ENCODE data around the gene MCCC1. TPM values are rescaled to one million over a fixed set of nuclear protein-coding genes. Genes with fewer than 3 reads are reported as not detected.

Gene MCCC1
- total RNA-seq, 1 experiment from 2014 or later, result 12.6 TPM

DNA sequence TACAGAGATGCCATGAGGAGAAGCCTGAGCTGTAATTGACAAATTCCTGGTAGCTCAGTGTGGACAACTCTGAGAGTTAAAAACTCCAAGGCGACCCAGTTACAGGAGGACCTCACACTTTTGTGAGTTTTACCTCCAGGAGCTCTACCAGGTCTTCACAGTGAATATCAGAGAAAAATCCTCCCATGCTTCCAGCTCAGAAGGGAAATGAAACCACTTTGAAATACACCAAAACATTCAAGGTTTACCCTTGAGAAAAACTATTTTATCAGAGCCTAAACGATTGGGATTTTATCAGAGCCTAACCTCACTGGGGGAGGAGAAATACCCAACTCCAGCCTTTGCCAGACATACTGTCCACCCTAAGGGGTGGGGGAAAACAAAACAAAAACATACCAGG, 52.4 kb downstream of the MCCC1 start:
- Histone ChIP-seq H4K20me1 (ENCODE audit: insufficient read depth) (no peaks in the 10 kb centered on the region), H2AFZ (ENCODE audit: low read depth, low read length, poor library complexity, severe bottlenecking) (no peak overlapping the region), H3K36me3 (ENCODE audit: control insufficient read depth in 1 of 2, insufficient read depth in 2 of 2, low read length in 2 of 2) (peaks cover 0 to 14% of the 10 kb centered on the region in 2 experiments; a peak in 1 of 4 replicates), H3K79me2 (ENCODE audit: insufficient read depth, low read length) (no peaks in the 10 kb centered on the region), H3K27me3 (ENCODE audit: insufficient read depth, low read length) (no peaks in the 10 kb centered on the region), H3K27ac (ENCODE audit: low read depth, low read length) (no peak overlapping the region), H3K4me2 (ENCODE audit: low read length) (no peak overlapping the region), H3K4me3 (replicated peaks in 1 of 2; ENCODE audit: low read depth in 1 of 2, low read length in 2 of 2) (no peak overlapping the region), H3K4me1 (ENCODE audit: control insufficient read depth in 1 of 2, insufficient read depth in 2 of 2, low read length in 2 of 2) (no peaks in the 10 kb centered on the region), H3K9me3 (ENCODE audit: control insufficient read depth in 1 of 2, insufficient read depth in 1 of 2, low read depth in 1 of 2, low read length in 2 of 2) (no peaks in the 10 kb centered on the region), H3K9me2 (ENCODE audit: insufficient read depth) (no peaks in the 10 kb centered on the region), H3K9ac (ENCODE audit: low read length) (no peak overlapping the region)
- no peak for ATAC-seq
- intact Hi-C loops (cut with micrococcal nuclease), result no loop called here
- ChIA-PET CTCF (no interaction called here), POLR2A (no interaction called here), RAD21 (ENCODE audit: low non-redundant PET in 1 of 2, low total read pairs in 2 of 2, uncharacterized antibody in 2 of 2, unreplicated experiment in 2 of 2) (no interaction called here)
- TF ChIP-seq JUND (IDR thresholded peaks at IDR 0.05) (no peak), POLR2AphosphoS5 (IDR thresholded peaks at IDR 0.05; ENCODE audit: low read depth, low read length) (no peak), SP1 (IDR thresholded peaks at IDR 0.05; ENCODE audit: low read depth) (no peak), ELF1 (IDR thresholded peaks at IDR 0.05; ENCODE audit: borderline replicate concordance, low read depth) (no peak), FOSL1 (IDR thresholded peaks at IDR 0.05; ENCODE audit: low read depth) (no peak), ZNF274 (IDR thresholded peaks at IDR 0.05; ENCODE audit: low read depth, low read length) (no peak), EGR1 (IDR thresholded peaks at IDR 0.05; ENCODE audit: low read depth) (no peak), RAD21 (IDR thresholded peaks at IDR 0.05; ENCODE audit: low read depth) (no peak), CEBPB (IDR thresholded peaks at IDR 0.05; ENCODE audit: low read depth) (no peak), SRF (IDR thresholded peaks at IDR 0.05; ENCODE audit: low read depth) (no peak), ZFX (IDR thresholded peaks at IDR 0.05) (no peak), EZH2phosphoT487 (IDR thresholded peaks at IDR 0.05; ENCODE audit: borderline replicate concordance) (no peak), TCF7L2 (IDR thresholded peaks at IDR 0.05; ENCODE audit: borderline replicate concordance, extremely low read depth, insufficient read depth, insufficient read length) (no peak), SIN3A (IDR thresholded peaks at IDR 0.05; ENCODE audit: low read depth) (no peak), CBX3 (IDR thresholded peaks at IDR 0.05; ENCODE audit: low read depth) (no peak)
- TF ChIP-seq, protein P1, sequence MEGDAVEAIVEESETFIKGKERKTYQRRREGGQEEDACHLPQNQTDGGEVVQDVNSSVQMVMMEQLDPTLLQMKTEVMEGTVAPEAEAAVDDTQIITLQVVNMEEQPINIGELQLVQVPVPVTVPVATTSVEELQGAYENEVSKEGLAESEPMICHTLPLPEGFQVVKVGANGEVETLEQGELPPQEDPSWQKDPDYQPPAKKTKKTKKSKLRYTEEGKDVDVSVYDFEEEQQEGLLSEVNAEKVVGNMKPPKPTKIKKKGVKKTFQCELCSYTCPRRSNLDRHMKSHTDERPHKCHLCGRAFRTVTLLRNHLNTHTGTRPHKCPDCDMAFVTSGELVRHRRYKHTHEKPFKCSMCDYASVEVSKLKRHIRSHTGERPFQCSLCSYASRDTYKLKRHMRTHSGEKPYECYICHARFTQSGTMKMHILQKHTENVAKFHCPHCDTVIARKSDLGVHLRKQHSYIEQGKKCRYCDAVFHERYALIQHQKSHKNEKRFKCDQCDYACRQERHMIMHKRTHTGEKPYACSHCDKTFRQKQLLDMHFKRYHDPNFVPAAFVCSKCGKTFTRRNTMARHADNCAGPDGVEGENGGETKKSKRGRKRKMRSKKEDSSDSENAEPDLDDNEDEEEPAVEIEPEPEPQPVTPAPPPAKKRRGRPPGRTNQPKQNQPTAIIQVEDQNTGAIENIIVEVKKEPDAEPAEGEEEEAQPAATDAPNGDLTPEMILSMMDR (IDR thresholded peaks at IDR 0.05 in 2 of 3, conservative IDR thresholded peaks at IDR 0.05 in 1 of 3; ENCODE audit: borderline replicate concordance in 1 of 3, insufficient read depth in 1 of 3, low read depth in 2 of 3, low read length in 2 of 3), result no peak
- TF ChIP-seq, protein P2, sequence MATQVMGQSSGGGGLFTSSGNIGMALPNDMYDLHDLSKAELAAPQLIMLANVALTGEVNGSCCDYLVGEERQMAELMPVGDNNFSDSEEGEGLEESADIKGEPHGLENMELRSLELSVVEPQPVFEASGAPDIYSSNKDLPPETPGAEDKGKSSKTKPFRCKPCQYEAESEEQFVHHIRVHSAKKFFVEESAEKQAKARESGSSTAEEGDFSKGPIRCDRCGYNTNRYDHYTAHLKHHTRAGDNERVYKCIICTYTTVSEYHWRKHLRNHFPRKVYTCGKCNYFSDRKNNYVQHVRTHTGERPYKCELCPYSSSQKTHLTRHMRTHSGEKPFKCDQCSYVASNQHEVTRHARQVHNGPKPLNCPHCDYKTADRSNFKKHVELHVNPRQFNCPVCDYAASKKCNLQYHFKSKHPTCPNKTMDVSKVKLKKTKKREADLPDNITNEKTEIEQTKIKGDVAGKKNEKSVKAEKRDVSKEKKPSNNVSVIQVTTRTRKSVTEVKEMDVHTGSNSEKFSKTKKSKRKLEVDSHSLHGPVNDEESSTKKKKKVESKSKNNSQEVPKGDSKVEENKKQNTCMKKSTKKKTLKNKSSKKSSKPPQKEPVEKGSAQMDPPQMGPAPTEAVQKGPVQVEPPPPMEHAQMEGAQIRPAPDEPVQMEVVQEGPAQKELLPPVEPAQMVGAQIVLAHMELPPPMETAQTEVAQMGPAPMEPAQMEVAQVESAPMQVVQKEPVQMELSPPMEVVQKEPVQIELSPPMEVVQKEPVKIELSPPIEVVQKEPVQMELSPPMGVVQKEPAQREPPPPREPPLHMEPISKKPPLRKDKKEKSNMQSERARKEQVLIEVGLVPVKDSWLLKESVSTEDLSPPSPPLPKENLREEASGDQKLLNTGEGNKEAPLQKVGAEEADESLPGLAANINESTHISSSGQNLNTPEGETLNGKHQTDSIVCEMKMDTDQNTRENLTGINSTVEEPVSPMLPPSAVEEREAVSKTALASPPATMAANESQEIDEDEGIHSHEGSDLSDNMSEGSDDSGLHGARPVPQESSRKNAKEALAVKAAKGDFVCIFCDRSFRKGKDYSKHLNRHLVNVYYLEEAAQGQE (IDR thresholded peaks at IDR 0.05; ENCODE audit: low read depth), result no peak
- TF ChIP-seq, protein P3, sequence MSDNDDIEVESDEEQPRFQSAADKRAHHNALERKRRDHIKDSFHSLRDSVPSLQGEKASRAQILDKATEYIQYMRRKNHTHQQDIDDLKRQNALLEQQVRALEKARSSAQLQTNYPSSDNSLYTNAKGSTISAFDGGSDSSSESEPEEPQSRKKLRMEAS (IDR thresholded peaks at IDR 0.05), result no peak
- TF ChIP-seq, protein P4, sequence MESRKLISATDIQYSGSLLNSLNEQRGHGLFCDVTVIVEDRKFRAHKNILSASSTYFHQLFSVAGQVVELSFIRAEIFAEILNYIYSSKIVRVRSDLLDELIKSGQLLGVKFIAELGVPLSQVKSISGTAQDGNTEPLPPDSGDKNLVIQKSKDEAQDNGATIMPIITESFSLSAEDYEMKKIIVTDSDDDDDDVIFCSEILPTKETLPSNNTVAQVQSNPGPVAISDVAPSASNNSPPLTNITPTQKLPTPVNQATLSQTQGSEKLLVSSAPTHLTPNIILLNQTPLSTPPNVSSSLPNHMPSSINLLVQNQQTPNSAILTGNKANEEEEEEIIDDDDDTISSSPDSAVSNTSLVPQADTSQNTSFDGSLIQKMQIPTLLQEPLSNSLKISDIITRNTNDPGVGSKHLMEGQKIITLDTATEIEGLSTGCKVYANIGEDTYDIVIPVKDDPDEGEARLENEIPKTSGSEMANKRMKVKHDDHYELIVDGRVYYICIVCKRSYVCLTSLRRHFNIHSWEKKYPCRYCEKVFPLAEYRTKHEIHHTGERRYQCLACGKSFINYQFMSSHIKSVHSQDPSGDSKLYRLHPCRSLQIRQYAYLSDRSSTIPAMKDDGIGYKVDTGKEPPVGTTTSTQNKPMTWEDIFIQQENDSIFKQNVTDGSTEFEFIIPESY (IDR thresholded peaks at IDR 0.05; ENCODE audit: extremely low read depth, insufficient replicate concordance, low read length), result no peak
- TF ChIP-seq, protein P5, sequence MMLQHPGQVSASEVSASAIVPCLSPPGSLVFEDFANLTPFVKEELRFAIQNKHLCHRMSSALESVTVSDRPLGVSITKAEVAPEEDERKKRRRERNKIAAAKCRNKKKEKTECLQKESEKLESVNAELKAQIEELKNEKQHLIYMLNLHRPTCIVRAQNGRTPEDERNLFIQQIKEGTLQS (IDR thresholded peaks at IDR 0.05), result no peak
- DNase-seq (ENCODE audit: low read depth, low spot score), result no peak
- BruUV-seq (replicated peaks), result no TSS peak
